ENCODE measurements around the gene TLCD2. TPM values are rescaled to one million over a fixed set of nuclear protein-coding genes. Genes with fewer than 3 reads are reported as not detected.
A peak's percentile ranks its signal among the peaks of the same experiment; 100 is the strongest.
"Not testable (repeated sequence)": the region's sequence is repeated elsewhere in the genome, so short reads cannot be mapped to it uniquely, and the experiment has no call there.

The TLCD2 gene
- total RNA-seq, 2 experiments from 2014 or later, result 0.07 to 0.09 TPM

- Mint-ChIP-seq H3K4me1 (ENCODE audit: low read depth) (peaks cover 33% of the 10 kb centered on the region), H3K36me3 (ENCODE audit: low read depth) (peaks cover 6% of the 10 kb centered on the region), H3K4me3 (no peak overlapping the region), H3K27me3 (no peaks in the 10 kb centered on the region), H3K27ac (no peak overlapping the region), H3K9me3 (no peaks in the 10 kb centered on the region)
- CTCF ChIA-PET, result interaction anchor here (0.9 to 1.4 kb wide), 3 partner anchors 43 to 71 kb away, joined by 3 read pairs; no protein-coding TSS in a partner anchor
- POLR2A ChIA-PET, result interaction anchor here (1.0 kb wide), 1 partner anchor 121 kb away, joined by 3 read pairs; no protein-coding TSS in a partner anchor
- no peak for ATAC-seq
- no peak for TF ChIP-seq CTCF (IDR thresholded peaks at IDR 0.05)
- intact Hi-C loops (cut with micrococcal nuclease), result loop anchor here (10.0 kb wide), 1 partner anchor 48 kb away; no protein-coding TSS in a partner anchor
- DNase-seq, result no peak
Measured at GRCh38 chr17:1726626-1727257, 16.6 kb upstream of the TLCD2 start.

GRCh38 chr17:1725642-1726511, 15.7 kb upstream of the TLCD2 start:
- TF ChIP-seq CTCF (IDR thresholded peaks at IDR 0.05), result no peak
- Mint-ChIP-seq H3K9me3 (no peaks in the 10 kb centered on the region), H3K27me3 (no peaks in the 10 kb centered on the region), H3K27ac (peak overlapping the region; percentile 34), H3K36me3 (ENCODE audit: low read depth) (peaks cover 6% of the 10 kb centered on the region), H3K4me1 (ENCODE audit: low read depth) (peaks cover 34% of the 10 kb centered on the region), H3K4me3 (peak overlapping the region; percentile 72)
- ATAC-seq (no peak), DNase-seq (no peak)
- POLR2A ChIA-PET, result interaction anchor here (1.0 kb wide), 2 partner anchors 77 to 120 kb away, joined by 3 to 4 read pairs; partner anchors contain the start of gene RILP
- CTCF ChIA-PET, result interaction anchor here (0.9 kb wide), 1 partner anchor 72 kb away, joined by 3 read pairs; no protein-coding TSS in a partner anchor
- intact Hi-C loops (cut with micrococcal nuclease), result loop anchor here (10.0 kb wide), 1 partner anchor 49 kb away; no protein-coding TSS in a partner anchor

- Mint-ChIP-seq H3K27me3 (no peaks in the 10 kb centered on the region), H3K4me1 (ENCODE audit: low read depth) (peaks cover 36% of the 10 kb centered on the region), H3K27ac (peak overlapping the region; percentile 55), H3K4me3 (peak overlapping the region; percentile 72), H3K36me3 (ENCODE audit: low read depth) (peaks cover 6% of the 10 kb centered on the region), H3K9me3 (no peaks in the 10 kb centered on the region)
- CTCF ChIA-PET, result interaction anchor here (1.0 kb wide), 1 partner anchor 59 kb away, joined by 3 read pairs; no protein-coding TSS in a partner anchor
- POLR2A ChIA-PET, result interaction anchor here (0.9 to 2.0 kb wide), 5 partner anchors 9 to 76 kb away, joined by 4 to 6 read pairs (median 4); partner anchors contain the start of gene RILP
- peak; percentile 58 for ATAC-seq
- intact Hi-C loops (cut with micrococcal nuclease), result loop anchor here (10.0 kb wide), 1 partner anchor 50 kb away; no protein-coding TSS in a partner anchor
- no peak for DNase-seq
- no peak for TF ChIP-seq CTCF (IDR thresholded peaks at IDR 0.05)
Measured at GRCh38 chr17:1724869-1725641, 14.9 kb upstream of the TLCD2 start.

GRCh38 chr17:1724351-1724868, 14.2 kb upstream of the TLCD2 start, which contains the start of gene WDR81:
Gene WDR81 (plus strand): TSS chr17:1724704. CDS start chr17:1724960, 256 bp downstream.
- peaks cover 35% of the 10 kb centered on the region for H3K4me1 Mint-ChIP-seq (ENCODE audit: low read depth)
- intact Hi-C loops (cut with micrococcal nuclease), result loop anchor here (10.0 kb wide), 1 partner anchor 50 kb away; no protein-coding TSS in a partner anchor
- peak; percentile 95 for DNase-seq
- ChIA-PET CTCF (interaction anchor here (1.0 kb wide), 1 partner anchor 59 kb away, joined by 3 read pairs; no protein-coding TSS in a partner anchor), POLR2A (interaction anchor here (0.8 to 2.0 kb wide), 6 partner anchors 9 to 68 kb away, joined by 3 to 6 read pairs (median 4); no protein-coding TSS in a partner anchor)
- H3K36me3 Mint-ChIP-seq (ENCODE audit: low read depth), result peaks cover 1% of the 10 kb centered on the region
- H3K4me3 Mint-ChIP-seq, result peak within 1 kb of the TSS; percentile 72
- H3K27me3 Mint-ChIP-seq, result no peaks in the 10 kb centered on the region
- ATAC-seq, result peak; percentile 78
- H3K27ac Mint-ChIP-seq, result peak within 1 kb of the TSS; percentile 80
- H3K9me3 Mint-ChIP-seq, result no peaks in the 10 kb centered on the region
- no peak for TF ChIP-seq CTCF (IDR thresholded peaks at IDR 0.05)

- H3K36me3 Mint-ChIP-seq (ENCODE audit: low read depth); ATAC-seq; H3K27me3 Mint-ChIP-seq; H3K27ac Mint-ChIP-seq; H3K9me3 Mint-ChIP-seq; DNase-seq; H3K4me3 Mint-ChIP-seq: not testable (repeated sequence)
- peaks cover 31% of the 10 kb centered on the region for H3K4me1 Mint-ChIP-seq (ENCODE audit: low read depth)
- intact Hi-C loops (cut with micrococcal nuclease), result loop anchor here (10.0 kb wide), 1 partner anchor 53 kb away; no protein-coding TSS in a partner anchor
- ChIA-PET POLR2A (interaction anchor here (0.6 to 1.2 kb wide), 4 partner anchors 51 to 102 kb away, joined by 3 to 4 read pairs (median 3); no protein-coding TSS in a partner anchor), CTCF (interaction anchor here (0.6 to 3.7 kb wide), 24 partner anchors 35 to 333 kb away, joined by 3 to 23 read pairs (median 4); partner anchors contain the start of genes HIC1, RILP, RPA1 and RTN4RL1)
Measured at GRCh38 chr17:1722022-1722421, 11.8 kb upstream of the TLCD2 start.

All from activated CD8-positive, alpha-beta T cell treated with anti-CD3 and anti-CD28 coated beads for 36 hours (primary cell).